DLD1 (cell line): ENCODE measurements around the gene SLC7A10.

ENCODE experiments used
- in situ Hi-C: cut with HindIII; loops from 2 replicates; pipeline ENCODE4 v1.10.0; 2017; ENCODE audit warnings: low sequenced_read_pairs

The SLC7A10 gene

DNA sequence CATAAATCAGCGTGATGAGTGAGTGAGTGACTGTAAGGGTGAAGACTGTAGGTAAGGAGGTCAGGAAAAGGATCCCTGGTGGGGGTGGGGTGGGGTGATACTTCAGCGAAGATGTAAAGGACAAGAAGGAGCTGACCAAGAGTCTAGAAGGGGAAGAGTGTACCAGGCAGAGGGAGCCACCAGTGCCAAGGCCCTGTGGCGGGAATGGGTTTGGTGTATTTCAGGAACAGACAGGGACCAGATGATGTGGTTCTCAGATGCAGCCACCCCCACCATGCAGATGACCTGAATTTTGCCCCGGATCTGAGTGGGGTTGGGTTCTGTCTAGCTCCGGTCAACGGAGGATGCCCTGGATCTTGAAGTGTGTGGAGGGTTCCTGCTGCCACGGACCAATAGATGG lies 30.1 kb upstream of the SLC7A10 start:
- in situ Hi-C loops = no loop called here

DNA sequence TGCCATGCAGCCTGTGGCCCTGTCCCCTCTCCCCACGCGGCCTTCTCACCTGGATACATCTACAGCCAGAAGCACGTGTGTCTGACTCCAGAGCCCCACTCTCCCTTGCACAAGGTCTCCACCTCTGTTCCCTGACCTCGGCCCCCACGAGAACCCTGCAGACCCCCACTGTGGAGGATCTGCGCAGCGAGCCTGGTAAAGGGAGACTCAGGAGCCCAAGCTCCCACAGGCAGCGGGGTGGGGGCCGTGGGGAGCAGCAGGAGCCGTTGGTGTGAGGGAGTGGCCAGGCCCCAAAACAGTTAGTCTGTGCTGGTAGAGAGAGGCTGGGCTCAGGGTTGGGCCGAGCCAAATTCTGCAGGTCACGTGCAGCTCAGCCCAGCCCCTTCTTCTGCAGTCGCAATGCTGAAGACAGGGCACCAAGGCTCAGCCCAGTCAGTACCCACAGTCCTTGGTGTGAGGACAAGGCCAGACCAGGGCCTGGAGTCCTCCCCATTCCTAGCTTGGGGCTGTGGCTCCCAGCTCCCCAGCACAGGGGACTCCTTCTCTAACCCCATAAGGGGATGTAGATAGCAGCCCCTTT lies 28.7 kb upstream of the SLC7A10 start:
- in situ Hi-C loops = no loop called here

DNA sequence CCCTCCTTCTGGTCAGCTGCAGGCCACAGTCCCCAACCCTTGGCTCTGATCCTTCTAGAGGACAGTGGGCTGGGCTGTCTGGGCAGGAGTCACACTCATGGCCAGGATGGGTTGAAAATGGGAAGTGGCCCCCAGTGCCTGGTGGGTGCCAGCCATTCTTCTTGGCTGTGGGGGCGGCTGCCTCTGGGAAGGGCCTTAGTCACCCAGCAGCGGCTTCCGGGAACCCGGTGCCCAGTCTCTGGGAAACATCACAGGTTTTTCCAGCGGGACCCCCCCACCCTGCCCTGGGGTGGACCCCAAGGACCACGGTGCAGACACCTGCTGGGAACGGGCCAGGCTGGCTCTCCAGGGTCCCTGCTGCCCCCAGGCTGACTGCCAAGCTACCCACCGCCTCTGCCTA lies 27.3 kb upstream of the SLC7A10 start:
- in situ Hi-C loops = no loop called here

DNA sequence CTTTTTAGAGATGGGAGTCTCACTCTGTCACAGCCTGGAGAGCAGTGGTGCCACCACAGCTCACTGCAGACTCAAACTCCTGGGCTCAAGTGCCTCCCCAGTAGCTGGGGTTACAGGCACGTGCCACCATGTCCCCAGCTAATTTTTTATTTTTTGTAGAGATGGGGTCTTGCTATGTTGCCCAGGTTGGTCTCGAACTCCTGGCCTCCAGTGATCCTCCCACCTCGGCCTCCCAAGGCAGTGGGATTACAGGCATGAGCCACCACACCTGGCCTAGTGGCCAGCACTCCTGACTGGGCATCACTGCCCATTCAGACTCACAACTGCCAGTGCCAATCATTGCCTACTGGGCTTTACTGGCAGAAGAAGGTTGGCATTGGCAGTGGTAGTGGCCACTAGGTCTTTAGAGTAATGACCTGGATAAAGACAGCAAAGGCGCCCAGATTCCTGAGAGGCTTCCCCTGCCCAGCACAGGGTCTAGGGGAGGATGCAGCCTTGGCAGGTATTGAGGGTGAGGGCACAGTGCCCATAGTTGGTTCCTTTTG lies 26.8 kb upstream of the SLC7A10 start:
- in situ Hi-C loops = no loop called here

DNA sequence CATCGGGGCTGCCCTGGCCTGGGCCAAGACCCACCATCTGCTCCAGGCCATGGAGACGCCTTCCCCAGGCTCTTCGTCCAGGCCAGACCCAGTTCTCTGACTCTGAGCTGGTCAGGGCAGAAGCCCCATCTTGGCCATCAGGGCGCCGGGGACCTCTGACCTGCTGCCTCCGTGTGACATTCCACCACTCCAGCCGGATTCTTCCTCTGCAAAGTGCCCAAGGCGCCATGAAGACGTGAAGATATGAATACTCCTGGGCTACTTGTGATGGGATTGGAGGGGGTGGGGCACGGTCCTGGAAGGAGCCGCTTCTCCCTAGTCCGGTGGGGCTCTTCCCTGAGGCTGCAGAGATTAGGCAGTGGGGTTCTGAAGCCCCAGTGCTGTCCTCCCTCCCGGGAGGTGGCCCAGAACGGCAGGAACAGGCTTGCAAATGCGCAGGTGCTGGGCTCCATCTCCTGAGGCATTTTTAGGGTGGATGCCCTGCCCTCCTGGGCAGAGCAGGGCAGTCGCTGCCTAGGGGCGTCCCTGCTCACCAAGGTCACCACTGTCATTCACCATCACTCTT lies 26.0 kb upstream of the SLC7A10 start:
- in situ Hi-C loops = no loop called here

DNA sequence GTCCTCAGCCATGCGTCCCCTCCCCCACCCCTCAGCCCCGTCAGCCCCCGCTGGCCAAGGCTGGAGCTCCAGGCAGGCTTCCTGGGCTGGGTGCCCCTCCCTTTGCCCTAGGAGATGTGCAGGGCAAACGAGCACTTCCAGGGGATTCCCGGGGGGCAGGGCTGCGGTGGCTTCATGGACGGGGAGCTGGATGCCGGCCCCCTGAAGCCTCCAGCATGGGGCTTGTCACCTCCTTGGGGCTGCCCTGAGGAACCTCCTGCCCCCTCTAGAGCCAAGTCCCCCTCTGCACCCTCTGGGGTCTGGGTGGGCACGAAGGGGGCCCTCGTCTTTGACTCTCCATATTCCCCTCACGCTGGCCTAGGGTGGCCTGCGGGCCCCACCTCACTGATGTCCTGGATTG lies 25.4 kb upstream of the SLC7A10 start:
- in situ Hi-C loops = no loop called here

DNA sequence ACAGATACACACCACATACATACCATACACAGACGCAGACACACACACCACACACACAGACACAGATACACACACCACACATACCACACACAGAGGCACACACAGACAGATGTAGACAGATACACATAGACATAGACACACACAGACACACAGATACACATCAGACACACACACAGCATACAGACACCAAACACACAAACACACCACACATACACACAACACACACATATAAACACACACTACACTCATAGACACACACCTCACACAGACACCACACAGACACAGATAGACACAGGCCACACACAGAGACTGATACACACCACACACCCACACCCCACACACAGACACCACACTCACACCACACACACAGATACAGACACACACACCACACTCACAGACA lies 24.9 kb upstream of the SLC7A10 start:
- in situ Hi-C loops = no loop called here

DNA sequence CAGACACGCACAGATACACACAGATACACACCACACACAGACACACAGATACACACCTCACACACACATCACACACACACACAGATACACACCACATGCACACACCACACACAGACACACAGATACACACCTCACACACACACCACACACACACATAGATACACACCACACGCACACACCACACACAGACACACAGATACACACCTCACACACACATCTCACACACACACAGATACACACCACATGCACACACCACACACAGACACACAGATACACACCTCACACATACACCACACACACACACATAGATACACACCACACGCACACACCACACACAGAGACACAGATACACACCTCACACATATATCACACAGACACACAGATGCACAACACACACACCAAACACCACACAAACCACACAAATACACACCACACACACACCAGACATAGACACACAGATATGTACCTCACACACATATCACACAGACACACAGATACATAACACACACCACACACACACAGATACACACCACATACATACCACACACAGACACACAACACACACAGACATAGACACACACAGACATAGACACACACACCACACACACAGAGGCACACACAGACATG lies 24.2 kb upstream of the SLC7A10 start:
- in situ Hi-C loops = loop anchor here (10.0 kb wide), 1 partner anchor 155 kb away; no protein-coding TSS in a partner anchor

DNA sequence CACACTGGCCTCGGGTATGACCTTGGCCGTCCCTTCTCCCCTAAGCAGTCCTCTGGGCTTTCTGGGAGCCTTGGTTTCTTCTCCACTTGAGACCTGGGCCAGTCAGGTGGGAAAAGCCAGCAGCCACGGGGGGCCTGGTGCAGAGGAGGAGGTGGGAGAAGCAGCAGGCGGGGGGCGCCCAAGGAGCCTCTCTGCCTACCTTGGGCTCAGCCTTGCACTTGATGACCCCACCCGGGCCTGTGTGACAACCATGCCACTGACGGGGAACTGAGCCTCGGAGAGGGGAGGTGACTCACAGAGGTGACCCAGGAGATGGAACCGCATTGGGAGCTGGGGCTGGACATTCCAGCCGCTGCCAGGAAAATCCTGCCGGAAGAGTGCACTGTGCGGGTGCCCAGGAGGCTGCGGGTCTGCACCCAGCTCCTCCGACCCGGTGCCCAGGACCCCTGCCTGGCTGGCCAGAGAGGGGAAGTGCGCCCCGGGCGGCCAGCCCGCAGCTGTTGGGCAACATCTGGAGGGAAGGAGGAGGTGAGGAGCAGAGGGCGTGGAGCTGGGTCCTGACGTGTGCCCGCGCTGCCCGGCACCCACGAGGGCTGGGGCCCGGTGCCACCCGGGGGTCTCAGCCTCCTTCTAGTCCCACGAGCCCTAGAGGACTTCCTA lies 23.4 kb upstream of the SLC7A10 start:
- in situ Hi-C loops = loop anchor here (10.0 kb wide), 1 partner anchor 156 kb away; no protein-coding TSS in a partner anchor

DNA sequence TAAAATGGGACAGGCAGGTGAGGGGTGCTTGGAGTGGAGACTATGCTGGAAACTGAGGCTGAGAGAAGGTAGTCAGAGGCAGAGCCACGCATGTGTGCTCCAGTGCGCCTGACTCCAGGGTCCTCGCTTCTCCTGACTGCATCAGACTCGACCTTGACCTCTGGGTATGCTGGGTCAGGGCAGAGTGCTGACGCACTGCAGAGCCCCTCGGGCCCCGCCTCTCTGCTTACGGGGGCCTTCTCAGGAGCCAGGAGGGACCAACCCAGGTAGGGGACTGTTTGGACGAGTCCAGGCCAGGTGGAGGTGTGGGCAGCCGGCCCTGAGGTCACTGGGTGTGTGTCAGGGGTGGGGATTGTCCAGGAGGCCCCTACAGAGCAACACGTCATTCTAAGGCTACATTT lies 22.9 kb upstream of the SLC7A10 start:
- in situ Hi-C loops = loop anchor here (10.0 kb wide), 1 partner anchor 156 kb away; no protein-coding TSS in a partner anchor

DNA sequence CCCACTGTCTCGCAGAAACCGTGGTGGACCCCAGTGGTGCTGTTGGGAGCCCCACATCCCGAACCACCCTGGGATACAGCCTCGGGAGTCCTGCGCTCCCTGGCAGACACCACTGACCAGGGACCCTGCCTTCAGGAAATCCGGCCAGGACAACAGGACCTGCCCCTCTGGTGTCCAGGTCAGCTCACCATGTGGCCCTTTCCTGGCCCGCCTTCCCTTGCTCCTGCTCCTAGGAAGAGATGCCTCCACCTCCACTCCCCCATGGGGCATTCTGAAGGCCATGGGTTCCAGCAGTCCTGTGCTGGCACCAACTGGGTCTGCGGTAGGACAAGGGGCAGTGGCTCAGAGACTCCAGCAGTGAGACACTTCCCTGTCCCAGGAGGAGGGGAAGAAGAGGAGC lies 22.5 kb upstream of the SLC7A10 start:
- in situ Hi-C loops = loop anchor here (10.0 kb wide), 1 partner anchor 157 kb away; no protein-coding TSS in a partner anchor

DNA sequence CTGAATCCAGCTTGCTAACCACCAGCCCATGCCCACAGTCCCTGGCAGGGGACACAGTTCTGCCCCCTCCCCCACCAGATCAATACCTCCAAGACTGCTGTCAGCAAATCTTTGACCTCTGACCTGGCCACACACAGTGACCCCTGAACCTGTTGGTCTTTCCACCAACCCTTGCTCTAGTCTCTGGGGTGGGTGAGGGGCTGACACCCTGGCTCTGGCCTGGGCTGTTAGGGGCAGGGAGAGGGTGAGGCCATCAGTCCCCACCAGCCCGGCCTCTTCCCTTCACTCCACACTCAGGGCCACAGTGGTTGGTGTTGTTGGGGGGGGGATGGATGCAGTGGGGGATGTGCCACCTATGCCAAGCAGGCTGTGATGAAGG lies 21.8 kb upstream of the SLC7A10 start:
- in situ Hi-C loops = loop anchor here (10.0 kb wide), 1 partner anchor 157 kb away; no protein-coding TSS in a partner anchor

DNA sequence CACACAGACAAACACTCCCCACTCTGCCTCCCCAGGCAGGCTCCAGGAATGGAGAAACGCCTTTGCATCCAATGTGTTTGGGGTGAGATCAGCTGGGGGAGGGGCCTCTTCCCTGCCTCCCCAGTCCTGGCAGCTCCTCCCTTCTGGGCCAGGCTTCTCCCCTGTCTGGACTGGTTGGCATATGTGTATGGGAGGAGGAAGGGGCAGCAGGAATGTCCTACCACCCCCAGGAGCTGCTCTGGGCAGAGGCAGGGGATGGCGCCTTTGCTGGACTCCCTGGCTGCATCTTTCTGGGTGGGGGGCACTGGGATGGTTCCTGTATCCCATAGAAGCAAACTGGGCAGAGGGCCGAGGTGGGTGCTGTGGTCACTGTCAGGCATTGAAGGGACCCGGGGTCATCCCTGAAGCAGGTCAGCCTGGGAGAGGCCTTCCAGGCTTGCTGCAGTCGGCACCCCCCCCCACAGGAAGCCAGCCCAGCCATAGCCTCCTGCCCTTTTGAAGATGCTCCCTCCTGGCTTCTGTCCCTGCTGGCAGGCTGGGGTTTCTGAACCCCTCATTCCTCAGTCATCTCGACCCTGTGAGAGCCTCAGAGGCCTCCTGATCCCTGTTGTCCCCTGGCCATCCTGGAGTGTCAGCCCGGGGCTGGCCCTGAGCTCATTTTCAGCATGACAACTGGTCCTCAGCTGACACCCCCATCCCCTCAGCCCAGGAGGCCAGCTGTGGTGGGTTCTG lies 21.2 kb upstream of the SLC7A10 start:
- in situ Hi-C loops = loop anchor here (10.0 kb wide), 1 partner anchor 158 kb away; no protein-coding TSS in a partner anchor

DNA sequence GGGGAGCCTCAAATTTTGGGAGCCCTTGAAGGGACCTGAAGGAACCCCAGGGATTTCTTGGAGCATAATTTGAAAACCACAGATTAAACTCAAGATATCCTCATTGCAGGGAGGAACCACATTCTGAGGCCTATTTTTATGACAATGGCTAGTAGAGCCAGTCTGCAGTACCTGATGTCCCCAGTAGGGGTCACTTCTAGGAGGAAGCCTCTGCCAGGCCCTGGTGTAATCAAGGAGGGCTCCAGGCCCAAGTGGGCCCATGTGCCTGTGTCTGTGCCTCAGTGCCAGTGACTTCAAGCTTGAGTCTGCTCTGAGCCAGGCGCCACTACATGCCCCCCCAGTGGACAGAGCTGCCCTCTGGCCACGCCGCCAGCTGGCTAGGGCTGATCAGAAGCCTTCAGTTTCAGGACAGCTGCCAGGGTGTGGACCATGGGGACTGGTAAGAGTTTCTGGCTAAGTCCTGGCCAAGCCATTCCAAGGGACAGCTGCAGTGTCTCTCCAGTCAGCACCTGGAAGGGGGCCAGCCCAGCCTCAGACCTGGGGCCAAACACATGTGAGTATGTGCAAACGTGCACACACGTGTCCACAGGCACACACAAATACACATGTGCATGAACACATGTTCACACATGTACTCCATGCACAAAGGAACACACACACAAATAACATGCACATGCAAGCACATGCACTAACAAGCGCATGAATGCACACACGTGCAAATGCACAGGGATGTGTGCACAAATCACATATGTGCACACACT lies 20.5 kb upstream of the SLC7A10 start:
- in situ Hi-C loops = loop anchor here (10.0 kb wide), 1 partner anchor 159 kb away; no protein-coding TSS in a partner anchor

DNA sequence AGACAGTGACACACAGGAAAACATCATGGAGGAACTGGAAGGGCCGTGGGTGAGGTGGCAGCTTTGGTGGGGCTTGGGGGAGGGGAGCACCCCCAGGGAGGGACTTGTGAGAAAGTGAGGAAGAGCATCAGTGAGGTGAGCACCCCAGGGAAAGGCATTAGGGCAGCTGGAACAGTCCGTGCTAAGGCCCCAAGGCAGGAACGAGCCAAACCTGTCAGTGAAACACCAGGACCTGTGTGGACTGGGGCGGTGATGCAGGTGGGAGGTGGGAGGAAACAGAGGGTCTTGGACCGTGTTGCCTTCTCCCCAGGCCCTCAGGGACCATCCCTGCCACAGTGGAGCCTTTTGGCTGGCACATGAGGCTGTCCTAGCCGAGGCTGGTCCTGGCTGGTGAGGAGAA lies 17.3 kb upstream of the SLC7A10 start:
- in situ Hi-C loops = loop anchor here (10.0 kb wide), 1 partner anchor 162 kb away; no protein-coding TSS in a partner anchor

DNA sequence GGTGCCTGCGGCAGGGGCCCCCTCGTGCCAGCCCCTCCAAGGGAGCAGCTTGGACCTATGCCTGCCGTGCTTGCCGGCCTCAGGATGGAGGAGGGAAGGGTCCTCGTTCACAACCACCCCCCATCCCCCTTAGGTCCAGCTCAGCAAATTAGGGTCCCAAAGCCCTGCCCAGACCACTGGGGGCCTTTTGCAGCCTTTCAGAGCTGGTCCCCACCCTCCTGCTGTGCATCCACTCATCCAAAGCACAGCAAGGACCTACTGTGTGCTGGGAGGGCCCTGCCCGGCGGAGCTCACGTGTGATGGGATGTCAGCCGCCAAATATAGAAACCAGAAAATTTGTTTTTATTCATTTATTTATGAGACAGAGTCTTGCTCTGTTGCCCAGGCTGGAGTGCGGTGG lies 16.5 kb upstream of the SLC7A10 start:
- in situ Hi-C loops = loop anchor here (10.0 kb wide), 1 partner anchor 163 kb away; no protein-coding TSS in a partner anchor

DNA sequence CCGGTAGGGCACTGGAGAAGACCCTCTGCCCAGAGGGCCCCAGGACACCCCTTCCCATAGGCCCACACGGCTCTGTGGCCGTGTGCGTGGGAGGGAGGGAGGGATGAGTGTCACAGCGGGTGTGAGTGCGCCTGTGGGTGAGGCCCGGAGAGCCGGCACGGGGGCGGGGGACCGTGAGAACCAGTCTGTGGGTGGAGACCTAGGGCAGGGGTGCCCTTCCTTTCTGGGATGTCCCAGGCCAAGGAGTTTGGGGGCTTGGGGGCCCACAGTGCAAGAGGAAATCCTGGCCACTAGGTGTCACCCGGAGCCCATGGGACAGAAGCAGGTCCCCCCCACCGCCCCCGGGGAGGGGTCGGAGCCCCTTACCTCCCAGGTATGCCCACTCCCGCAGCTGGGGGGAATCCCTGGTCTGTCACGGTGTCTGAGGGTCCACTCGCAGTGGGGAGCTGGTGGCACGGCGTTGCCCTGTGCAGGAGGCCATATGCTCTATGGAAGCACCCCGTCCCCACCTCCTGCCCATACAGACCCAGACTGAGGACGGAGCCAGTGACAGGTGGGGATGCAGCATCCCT lies 16.0 kb upstream of the SLC7A10 start:
- in situ Hi-C loops = loop anchor here (10.0 kb wide), 1 partner anchor 163 kb away; no protein-coding TSS in a partner anchor

DNA sequence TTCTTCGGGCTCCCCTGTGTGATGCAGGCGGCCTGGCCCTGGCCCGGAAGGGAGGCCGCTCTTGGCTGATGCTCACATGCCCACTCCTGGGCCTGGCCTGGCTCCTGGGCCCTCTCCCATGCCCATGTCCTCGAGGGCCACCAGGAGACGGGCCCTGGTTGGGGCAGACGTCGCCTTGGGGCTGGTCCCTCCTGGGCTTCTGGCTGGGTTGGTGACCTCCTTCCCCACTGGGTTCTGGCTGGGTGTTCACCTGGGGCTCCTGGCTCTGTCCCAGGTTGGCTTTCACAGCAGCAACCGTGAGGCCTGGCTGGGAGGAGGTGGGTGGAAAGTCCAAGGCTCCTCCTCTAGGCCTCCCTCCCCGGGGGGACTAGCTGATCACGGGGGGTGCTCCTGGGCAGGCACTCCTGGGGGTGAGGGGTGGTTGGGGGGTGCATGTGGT lies 15.5 kb upstream of the SLC7A10 start:
- in situ Hi-C loops = loop anchor here (10.0 kb wide), 1 partner anchor 164 kb away; no protein-coding TSS in a partner anchor

DNA sequence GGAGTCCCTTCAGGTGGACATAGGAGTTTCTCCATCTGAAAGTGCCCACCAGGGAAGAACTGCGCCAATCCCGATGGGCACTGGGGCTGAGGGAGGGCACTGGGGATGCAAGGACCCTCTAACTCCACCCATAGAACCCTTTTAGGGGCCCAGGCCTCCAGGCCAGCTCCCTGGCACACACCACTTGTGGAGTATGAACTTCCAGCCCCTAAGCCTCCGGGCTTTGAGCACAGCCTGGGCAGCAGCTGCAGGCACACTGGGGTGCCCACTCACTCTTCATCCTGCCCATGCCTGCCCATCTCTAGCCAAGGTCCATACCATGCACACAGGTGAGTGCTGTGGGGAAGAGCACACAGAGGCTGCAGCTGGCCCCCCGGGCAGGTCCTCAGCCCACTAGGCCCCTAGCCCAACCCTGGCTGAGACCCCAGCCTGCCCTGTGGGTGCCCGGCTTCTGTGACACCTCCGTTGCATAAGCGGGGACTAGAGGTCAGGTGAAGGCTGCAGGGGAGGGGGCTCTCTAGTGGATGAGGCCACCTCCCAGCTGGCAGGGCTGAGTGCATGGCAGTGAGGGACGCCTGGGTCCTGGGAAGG lies 14.6 kb upstream of the SLC7A10 start:
- in situ Hi-C loops = loop anchor here (10.0 kb wide), 1 partner anchor 165 kb away; no protein-coding TSS in a partner anchor
